HEK293 (cell line): ENCODE data around the gene AFG1L.

Experiments used
- FEZF1 ChIP-seq: fragments of 450-650 bp; formaldehyde crosslinking; IDR thresholded peaks from 2 replicates; pipeline ENCODE4 v1.5.1; 2016; ENCODE audit warnings: missing biosample characterization, missing genetic modification characterization
- YY1 ChIP-seq: fragments of 450-650 bp; formaldehyde crosslinking; IDR thresholded peaks from 2 replicates; pipeline ENCODE4 v1.5.1; 2018; ENCODE audit warnings: missing biosample characterization, missing genetic modification characterization
- ZBTB7A ChIP-seq: fragments of 450-650 bp; formaldehyde crosslinking; IDR thresholded peaks from 2 replicates; pipeline ENCODE4 v1.5.1; 2016; ENCODE audit warnings: low read depth, missing biosample characterization, missing genetic modification characterization
- ZEB2 ChIP-seq: fragments of 450-650 bp; formaldehyde crosslinking; IDR thresholded peaks from 2 replicates; pipeline ENCODE4 v1.5.1; 2016; ENCODE audit warnings: missing biosample characterization, missing genetic modification characterization
- ZNF266 ChIP-seq: fragments of 450-650 bp; formaldehyde crosslinking; IDR thresholded peaks from 2 replicates; pipeline ENCODE4 v1.5.1; 2016; ENCODE audit warnings: missing biosample characterization, missing genetic modification characterization, low read depth
- ZNF274 ChIP-seq, 2 experiments: fragments of 200-500 bp in 1 of 2; fragments of 450-650 bp in 1 of 2; sonication (Bioruptor generic) in 1 of 2; formaldehyde crosslinking in 1 of 2; IDR thresholded peaks; 2 replicates each; pipeline versions ENCODE4 v1.5.1 to v1.6.1; 2014 to 2016; ENCODE audit warnings: borderline replicate concordance in 1 of 2, inconsistent platforms in 1 of 2, low read length in 1 of 2, missing biosample characterization in 1 of 2, missing genetic modification characterization in 1 of 2
- ZNF48 ChIP-seq: fragments of 450-650 bp; formaldehyde crosslinking; IDR thresholded peaks from 2 replicates; pipeline ENCODE4 v1.5.1; 2016; ENCODE audit warnings: missing biosample characterization, missing genetic modification characterization
- ZNF501 ChIP-seq: fragments of 450-650 bp; formaldehyde crosslinking; IDR thresholded peaks from 2 replicates; pipeline ENCODE4 v1.5.1; 2016; ENCODE audit warnings: missing biosample characterization, missing genetic modification characterization
- ZNF677 ChIP-seq: fragments of 450-650 bp; IDR thresholded peaks from 2 replicates; pipeline ENCODE4 v1.5.0; 2018; ENCODE audit warnings: missing biosample characterization, mild to moderate bottlenecking, missing genetic modification characterization, moderate library complexity
- TF ChIP-seq, protein P1 (sequence below): fragments of 450-650 bp; formaldehyde crosslinking; IDR thresholded peaks from 2 replicates; pipeline ENCODE4 v1.5.1; 2016; ENCODE audit warnings: missing biosample characterization, missing genetic modification characterization
- TF ChIP-seq, protein P2 (sequence below): fragments of 450-650 bp; formaldehyde crosslinking; IDR thresholded peaks from 2 replicates; pipeline ENCODE4 v1.5.1; 2016; ENCODE audit warnings: missing biosample characterization, missing genetic modification characterization
- TF ChIP-seq, protein P3 (sequence below): fragments of 450-650 bp; formaldehyde crosslinking; IDR thresholded peaks from 2 replicates; pipeline ENCODE4 v1.5.1; 2016; ENCODE audit warnings: missing biosample characterization, missing genetic modification characterization, low read depth

DNA sequence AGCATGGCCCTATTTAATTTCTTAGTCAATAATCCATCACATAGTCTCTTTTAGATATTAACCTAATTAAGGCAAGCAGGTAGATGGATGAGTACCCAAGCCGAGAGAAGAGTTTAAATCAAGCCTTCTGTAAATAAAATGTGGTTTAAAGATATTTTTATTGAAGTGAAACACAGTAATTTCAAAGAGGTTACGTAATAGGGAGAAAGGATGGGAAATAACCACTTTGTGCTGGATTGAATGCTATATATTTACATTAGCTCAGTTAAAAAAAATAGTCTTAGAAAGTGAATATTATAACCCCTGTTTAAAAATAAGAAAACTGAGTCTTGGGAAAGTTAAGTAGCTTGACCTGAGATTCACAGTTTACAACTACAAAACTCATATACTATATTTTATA is 228.8 kb downstream of the AFG1L start:
- TF ChIP-seq, protein P1, sequence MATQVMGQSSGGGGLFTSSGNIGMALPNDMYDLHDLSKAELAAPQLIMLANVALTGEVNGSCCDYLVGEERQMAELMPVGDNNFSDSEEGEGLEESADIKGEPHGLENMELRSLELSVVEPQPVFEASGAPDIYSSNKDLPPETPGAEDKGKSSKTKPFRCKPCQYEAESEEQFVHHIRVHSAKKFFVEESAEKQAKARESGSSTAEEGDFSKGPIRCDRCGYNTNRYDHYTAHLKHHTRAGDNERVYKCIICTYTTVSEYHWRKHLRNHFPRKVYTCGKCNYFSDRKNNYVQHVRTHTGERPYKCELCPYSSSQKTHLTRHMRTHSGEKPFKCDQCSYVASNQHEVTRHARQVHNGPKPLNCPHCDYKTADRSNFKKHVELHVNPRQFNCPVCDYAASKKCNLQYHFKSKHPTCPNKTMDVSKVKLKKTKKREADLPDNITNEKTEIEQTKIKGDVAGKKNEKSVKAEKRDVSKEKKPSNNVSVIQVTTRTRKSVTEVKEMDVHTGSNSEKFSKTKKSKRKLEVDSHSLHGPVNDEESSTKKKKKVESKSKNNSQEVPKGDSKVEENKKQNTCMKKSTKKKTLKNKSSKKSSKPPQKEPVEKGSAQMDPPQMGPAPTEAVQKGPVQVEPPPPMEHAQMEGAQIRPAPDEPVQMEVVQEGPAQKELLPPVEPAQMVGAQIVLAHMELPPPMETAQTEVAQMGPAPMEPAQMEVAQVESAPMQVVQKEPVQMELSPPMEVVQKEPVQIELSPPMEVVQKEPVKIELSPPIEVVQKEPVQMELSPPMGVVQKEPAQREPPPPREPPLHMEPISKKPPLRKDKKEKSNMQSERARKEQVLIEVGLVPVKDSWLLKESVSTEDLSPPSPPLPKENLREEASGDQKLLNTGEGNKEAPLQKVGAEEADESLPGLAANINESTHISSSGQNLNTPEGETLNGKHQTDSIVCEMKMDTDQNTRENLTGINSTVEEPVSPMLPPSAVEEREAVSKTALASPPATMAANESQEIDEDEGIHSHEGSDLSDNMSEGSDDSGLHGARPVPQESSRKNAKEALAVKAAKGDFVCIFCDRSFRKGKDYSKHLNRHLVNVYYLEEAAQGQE (tag by site-specific recombination) = no peak
- TF ChIP-seq ZNF266 = no peak
- TF ChIP-seq, protein P2, sequence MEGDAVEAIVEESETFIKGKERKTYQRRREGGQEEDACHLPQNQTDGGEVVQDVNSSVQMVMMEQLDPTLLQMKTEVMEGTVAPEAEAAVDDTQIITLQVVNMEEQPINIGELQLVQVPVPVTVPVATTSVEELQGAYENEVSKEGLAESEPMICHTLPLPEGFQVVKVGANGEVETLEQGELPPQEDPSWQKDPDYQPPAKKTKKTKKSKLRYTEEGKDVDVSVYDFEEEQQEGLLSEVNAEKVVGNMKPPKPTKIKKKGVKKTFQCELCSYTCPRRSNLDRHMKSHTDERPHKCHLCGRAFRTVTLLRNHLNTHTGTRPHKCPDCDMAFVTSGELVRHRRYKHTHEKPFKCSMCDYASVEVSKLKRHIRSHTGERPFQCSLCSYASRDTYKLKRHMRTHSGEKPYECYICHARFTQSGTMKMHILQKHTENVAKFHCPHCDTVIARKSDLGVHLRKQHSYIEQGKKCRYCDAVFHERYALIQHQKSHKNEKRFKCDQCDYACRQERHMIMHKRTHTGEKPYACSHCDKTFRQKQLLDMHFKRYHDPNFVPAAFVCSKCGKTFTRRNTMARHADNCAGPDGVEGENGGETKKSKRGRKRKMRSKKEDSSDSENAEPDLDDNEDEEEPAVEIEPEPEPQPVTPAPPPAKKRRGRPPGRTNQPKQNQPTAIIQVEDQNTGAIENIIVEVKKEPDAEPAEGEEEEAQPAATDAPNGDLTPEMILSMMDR = no peak
- TF ChIP-seq FEZF1 = no peak
- TF ChIP-seq ZNF501 (tag by site-specific recombination) = no peak
- TF ChIP-seq, protein P3, sequence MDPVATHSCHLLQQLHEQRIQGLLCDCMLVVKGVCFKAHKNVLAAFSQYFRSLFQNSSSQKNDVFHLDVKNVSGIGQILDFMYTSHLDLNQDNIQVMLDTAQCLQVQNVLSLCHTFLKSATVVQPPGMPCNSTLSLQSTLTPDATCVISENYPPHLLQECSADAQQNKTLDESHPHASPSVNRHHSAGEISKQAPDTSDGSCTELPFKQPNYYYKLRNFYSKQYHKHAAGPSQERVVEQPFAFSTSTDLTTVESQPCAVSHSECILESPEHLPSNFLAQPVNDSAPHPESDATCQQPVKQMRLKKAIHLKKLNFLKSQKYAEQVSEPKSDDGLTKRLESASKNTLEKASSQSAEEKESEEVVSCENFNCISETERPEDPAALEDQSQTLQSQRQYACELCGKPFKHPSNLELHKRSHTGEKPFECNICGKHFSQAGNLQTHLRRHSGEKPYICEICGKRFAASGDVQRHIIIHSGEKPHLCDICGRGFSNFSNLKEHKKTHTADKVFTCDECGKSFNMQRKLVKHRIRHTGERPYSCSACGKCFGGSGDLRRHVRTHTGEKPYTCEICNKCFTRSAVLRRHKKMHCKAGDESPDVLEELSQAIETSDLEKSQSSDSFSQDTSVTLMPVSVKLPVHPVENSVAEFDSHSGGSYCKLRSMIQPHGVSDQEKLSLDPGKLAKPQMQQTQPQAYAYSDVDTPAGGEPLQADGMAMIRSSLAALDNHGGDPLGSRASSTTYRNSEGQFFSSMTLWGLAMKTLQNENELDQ (tag by site-specific recombination) = no peak
- TF ChIP-seq YY1 (tag by site-specific recombination) = no peak
- TF ChIP-seq ZNF274 (IDR thresholded peaks at IDR 0.05; ENCODE audit: low read length) = no peak
- no peak for TF ChIP-seq ZNF274 (tag by site-specific recombination; IDR thresholded peaks at IDR 0.05; ENCODE audit: borderline replicate concordance)
- no peak for TF ChIP-seq ZNF677 (tag by site-specific recombination)
- no peak for TF ChIP-seq ZBTB7A (tag by site-specific recombination)
- TF ChIP-seq ZNF48 (tag by site-specific recombination) = no peak
- no peak for TF ChIP-seq ZEB2
